Ecto neural progenitor cell (in vitro differentiated cells): ENCODE measurements around the gene CRIP2.

Source experiments
- DNase-seq: peaks from one replicate; pipeline ENCODE4 v3.0.0-alpha.2; 2018; ENCODE audit warnings: low spot score

Gene CRIP2

GRCh38 chr14:105474483-105475268, at the start of gene CRIP2:
TSS of gene CRIP2 (plus strand) at chr14:105474821. CDS start at chr14:105474863, 42 bp downstream.
- peak; percentile 75 for DNase-seq

- DNase-seq, result no peak
Observed at GRCh38 chr14:105424861-105425260, 49.8 kb upstream of the CRIP2 start.

- DNase-seq, result no peak
Observed at GRCh38 chr14:105425823-105426247, 48.8 kb upstream of the CRIP2 start.

- DNase-seq, result no peak
Observed at GRCh38 chr14:105426416-105427130, 48.0 kb upstream of the CRIP2 start.

- DNase-seq, result no peak
Observed at GRCh38 chr14:105427412-105427811, 47.2 kb upstream of the CRIP2 start.

- no peak for DNase-seq
Observed at GRCh38 chr14:105427936-105428485, 46.6 kb upstream of the CRIP2 start.

GRCh38 chr14:105430042-105430441, 44.6 kb upstream of the CRIP2 start:
- no peak for DNase-seq

GRCh38 chr14:105430565-105430964, 44.1 kb upstream of the CRIP2 start:
- no peak for DNase-seq

GRCh38 chr14:105431256-105431655, 43.4 kb upstream of the CRIP2 start:
- no peak for DNase-seq

- no peak for DNase-seq
Observed at GRCh38 chr14:105432657-105433056, 42.0 kb upstream of the CRIP2 start.

- no peak for DNase-seq
Observed at GRCh38 chr14:105433161-105433605, 41.4 kb upstream of the CRIP2 start.

GRCh38 chr14:105436402-105436801, 38.2 kb upstream of the CRIP2 start:
- no peak for DNase-seq

- no peak for DNase-seq
Observed at GRCh38 chr14:105436891-105437722, 37.5 kb upstream of the CRIP2 start.

GRCh38 chr14:105437723-105438500, 36.7 kb upstream of the CRIP2 start:
- DNase-seq, result no peak

- no peak for DNase-seq
Observed at GRCh38 chr14:105439179-105439578, 35.4 kb upstream of the CRIP2 start.

- no peak for DNase-seq
Observed at GRCh38 chr14:105439710-105440553, 34.7 kb upstream of the CRIP2 start.

- no peak for DNase-seq
Observed at GRCh38 chr14:105440554-105440900, 34.1 kb upstream of the CRIP2 start.

GRCh38 chr14:105440992-105441391, 33.6 kb upstream of the CRIP2 start:
- DNase-seq, result no peak

- no peak for DNase-seq
Observed at GRCh38 chr14:105442125-105442524, 32.5 kb upstream of the CRIP2 start.

- no peak for DNase-seq
Observed at GRCh38 chr14:105442834-105443233, 31.8 kb upstream of the CRIP2 start.
